GM21360 (cell line): ENCODE results near the gene FOXP1.
"Not testable (repeated sequence)": the region's sequence is repeated elsewhere in the genome, so short reads cannot be mapped to it uniquely, and the experiment has no call there.

Experiments
- ATAC-seq: cut with Tn5 transposase; IDR thresholded peaks from one replicate; pipeline ENCODE4 v1.9.1; 2021; ENCODE audit warnings: mild to moderate bottlenecking, moderate library complexity; ENCODE audit not compliant: unreplicated experiment

The FOXP1 gene

DNA sequence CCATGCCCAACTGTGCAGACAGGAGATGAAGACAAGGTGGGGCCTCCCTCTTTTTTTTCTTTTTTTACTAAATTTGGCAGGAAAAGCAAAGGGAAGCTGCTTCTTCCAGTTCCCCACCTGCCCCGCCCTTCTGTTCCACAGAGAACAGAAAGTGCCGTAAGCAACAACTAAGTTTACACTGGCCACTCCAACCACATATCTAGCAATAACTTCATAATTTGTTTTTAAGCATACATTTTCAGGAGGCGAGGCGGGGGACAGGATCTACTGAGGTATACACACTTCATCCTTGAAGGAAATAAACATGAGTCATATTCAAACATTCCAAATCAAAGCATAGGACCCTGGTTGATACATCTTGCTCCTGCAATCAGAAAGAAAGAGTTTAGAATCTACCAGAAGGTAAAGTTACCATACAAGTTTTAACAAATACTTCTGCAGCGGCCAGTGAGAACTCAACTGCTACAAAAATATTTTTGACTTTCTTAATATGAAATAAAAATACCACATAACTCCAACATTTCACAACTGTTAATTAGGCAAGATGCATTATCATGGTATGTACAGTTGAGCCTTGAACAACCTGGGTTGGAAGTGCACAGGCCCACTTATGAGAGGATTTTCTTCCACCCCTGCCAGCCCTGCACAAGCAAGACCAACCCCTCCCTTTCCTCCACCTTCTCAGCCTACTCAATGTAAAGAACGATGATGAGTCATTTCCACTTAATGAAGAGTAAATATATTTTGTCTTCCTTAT lies 50.7 kb downstream of the FOXP1 start:
- ATAC-seq, result no peak

DNA sequence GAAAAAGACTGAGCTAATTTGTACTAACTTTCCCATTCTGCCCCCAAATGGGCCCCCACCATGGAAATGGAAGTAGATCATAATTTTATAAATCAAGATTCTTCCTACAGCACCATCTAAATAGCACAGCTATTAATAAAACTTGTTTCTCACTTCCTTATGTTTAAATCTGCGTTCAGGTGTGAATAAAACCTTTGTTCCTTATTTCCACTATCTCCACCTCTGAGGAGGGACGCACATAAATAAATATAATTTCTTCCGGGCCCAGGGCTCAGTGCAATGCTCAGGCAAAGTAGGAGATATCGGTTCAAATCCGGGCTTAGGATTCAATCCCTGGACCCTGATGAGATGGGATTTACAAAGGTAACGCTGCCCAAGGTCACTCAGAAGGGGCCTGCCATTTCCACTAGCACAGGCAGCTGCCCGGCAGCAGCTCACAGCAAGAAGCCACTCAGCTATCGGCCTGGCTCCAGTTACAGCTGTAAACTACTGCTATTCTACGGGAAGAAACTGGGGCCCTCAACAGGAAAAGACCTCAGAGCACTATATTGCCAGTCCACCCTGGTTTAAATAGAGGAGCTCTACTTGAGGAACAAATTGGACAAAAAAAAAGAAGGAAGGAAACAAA lies 52.5 kb downstream of the FOXP1 start:
- no peak for ATAC-seq

DNA sequence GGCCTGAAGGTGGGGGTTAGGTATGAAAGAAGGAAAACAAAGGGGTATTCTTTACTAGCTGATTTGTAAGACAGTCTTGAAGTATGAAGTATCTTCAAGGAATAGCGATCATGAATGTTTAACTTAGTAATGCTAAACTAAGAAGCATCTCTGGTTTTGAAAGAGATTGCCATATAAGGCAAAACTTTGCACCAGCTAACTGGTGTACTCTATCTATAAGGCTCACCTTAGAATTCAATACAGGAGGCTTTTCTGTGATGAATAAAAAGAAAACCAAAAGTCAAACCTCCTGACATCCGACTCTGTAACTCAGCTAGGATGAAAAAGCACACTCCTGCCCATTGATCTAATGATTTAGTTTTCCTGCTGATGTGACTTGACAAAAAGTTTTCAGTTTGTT lies 54.7 kb downstream of the FOXP1 start:
- ATAC-seq, result no peak

DNA sequence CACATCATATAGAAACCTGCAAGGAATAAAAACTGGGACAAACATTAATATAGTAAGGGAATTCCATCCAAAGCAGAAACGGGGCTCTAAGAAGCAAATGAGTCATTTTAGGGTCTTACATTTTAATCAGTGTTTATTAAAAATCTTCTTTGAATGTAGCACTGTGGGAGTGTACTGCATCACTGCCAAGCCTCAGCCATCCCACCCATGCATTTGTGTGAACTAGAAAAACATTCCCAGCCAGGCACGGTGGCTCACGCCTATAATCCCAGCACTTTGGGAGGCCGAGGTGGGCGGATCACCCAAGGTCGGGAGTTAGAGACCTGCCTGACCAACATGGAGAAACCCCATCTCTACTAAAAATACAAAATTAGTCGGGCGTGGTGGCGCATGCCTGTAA lies 57.1 kb downstream of the FOXP1 start:
- not testable (repeated sequence) for ATAC-seq

DNA sequence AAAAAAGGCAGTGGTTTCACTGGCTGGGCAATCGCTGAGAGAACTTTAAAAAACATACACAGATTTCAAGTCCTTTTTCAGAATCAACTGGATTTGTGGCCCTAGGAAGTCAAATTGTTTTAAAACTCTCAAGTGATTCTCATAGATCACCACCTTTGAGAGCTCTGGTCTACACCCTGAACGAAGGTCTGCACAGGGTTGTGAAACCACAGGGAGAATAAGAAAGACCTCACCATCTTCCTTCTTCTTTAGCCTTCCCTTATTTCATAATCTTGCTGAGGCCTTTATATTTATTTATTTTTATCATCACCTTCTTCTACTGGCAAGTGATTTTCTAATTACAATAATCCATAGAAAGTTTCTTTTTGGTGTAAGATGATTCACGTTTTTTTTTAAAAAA lies 58.1 kb downstream of the FOXP1 start:
- ATAC-seq, result no peak

DNA sequence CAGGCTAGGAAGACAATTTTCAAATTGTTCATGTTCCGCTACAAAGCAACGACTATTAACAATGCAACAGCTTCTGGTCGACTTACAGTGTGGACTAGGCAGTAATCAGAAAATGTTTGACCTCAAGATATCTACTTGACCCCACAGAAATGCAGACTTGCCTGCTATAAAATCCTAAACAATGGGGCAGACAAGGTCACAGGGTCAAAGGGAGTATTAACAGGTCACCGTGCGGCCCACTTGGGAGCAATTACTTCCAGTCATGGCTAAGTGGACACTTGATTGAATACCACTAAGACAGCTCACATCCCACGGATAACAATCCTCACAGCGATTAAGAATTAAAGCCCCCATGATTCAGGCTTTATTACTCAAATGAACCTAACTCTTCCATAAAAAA lies 58.9 kb downstream of the FOXP1 start:
- ATAC-seq, result no peak

DNA sequence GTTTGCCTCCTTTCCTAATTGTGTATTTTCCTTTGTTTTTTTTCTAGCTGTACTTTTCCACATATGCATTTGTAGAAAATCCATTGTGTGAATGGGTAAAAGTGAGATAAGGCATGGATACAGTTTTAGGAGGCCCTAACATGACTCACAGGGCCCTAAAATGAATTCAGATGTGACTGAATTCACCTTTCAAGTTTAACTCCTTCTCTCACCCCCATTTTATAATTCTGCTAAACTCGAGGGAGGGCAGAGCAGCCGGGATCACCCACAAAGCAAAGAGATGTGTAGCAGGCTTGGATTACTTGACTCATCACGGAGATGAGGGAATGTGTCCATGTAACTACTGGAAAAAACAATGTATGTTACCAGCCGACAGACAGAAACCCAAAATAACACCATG lies 59.9 kb downstream of the FOXP1 start:
- no peak for ATAC-seq

DNA sequence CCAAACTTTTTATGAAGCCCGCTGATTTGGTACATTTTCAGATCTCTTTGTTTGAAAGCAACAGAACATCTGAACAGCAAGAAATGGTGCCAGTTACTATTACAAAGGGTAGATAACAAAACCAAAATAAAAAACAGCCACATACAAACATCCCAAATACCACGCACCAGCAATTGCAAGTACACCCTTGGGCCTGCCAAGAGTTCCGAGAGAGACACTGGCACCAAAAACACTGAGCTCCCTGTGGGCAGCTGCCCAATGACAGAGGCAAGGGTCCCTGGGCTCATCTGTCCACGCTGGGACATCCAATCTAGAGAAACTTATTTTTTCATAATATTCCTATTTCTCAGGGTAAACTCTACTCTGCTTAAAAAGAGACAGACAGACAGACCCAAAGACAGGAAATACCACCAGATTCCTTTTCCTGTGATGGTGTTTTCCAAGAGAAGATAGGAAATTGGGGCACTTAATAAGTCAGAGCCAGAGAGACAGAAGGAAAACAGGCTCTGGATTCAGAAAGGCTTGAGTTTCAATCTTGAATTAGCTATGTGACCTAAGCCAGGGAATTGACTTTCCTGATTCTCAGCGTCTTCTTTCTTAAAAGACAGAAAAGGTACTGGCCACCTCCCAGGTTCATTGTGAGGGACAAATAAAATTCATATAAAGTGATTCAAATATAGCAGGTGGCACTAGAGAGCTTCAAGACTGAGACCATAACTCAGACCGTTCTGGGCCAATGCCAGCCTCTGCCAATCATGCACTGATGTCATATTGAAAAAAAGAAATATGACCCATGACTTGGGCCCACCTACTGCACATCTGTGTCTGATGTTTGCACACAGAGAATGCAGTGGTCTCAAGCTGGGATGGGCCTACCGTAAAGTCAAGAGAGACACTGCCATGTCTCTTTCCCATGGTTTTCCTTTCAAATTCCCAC lies 61.3 kb downstream of the FOXP1 start:
- ATAC-seq, result no peak

DNA sequence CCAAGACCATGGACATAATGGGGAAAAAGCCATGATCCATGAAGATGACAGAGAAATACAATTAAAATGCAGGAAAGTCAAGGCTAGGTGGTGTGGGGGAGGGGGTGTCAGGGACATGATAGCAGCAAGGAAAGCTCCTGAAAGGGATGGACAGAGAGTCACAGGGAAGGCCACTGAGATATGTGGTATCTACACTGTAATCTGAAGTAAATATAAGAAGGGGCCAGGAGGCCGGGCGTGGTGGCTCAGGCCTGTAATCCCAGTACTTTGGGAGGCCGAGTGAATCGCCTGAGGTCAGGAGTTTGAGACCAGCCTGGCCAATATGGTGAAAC lies 62.5 kb downstream of the FOXP1 start:
- ATAC-seq, result no peak

DNA sequence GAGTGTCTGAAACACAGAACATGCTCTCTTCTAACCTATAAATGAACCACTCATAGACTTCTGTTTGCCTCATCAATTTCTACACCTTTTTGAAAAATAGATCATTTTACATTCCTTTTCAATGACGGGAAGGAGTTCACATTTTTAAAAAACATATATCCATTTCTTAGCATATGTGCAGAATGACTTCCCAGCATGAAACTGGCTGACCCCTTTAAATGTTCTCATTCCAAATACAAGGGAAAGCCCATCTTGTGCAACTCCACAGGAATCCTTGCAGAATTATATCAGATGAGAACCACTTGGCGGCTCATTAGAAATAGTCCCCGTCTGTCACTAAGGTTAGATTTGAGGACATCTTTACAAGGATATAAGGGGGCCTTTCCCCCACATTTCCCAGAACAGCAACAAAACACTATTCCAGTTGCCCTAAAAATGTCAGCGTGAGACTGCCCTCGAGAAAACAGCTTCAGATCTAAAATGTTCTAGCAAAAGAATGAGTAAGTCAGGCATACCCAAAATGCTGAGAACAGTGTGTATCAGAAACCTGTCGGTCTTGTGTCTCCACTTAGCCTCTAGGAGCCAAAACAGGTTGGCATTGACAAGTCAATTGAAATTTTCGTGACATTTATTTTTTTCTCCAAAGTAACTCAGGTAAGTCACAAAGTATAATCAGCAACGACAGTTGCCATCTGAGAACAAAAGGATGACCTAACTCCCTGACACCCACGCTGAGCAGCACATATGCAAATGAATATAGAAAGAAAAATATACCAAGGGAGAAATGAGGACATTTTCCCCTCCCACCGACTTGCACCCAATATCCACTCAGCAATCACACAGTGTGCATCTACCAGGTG lies 63.1 kb downstream of the FOXP1 start:
- ATAC-seq, result no peak

DNA sequence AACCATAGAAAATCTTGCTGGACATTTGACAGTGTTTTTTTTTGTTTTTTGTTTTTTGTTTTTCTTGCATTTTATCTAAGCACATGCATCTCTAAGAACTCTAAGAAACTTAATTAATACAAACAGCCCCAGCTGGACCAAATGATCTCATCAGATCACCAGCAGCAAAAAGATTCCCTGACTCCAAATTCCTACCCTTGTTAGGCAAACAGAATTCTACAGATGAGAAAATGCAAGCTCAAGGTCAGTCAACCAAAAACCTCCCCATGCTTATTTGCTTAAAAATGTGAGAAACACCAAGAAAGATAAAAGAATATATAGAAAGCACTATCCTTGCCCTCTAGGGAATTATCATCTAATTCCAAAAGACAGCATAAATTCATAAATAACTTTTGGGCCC lies 65.4 kb downstream of the FOXP1 start:
- no peak for ATAC-seq

DNA sequence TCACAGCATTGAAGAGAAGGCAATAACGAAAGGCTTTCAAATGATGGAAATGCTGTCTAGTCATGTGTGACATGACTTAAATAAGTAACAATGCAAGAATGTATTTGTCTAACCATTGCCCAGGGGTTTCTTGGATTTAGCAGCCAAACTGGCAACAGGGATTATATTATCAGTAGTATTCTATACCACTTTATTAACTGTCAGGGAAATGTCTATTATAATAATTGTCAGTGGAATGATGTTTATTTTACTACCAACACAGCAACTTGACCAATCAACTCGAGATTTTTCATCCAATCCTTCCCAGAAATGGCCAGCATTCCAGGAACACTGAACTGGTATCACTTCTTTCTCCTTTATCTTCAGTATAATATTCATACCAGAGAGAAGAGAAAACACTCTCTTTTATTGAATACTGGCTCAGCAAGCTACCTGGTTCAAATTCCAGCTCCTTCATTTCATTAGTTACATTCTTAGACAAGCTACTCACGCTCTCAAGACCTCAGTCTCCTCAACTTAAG lies 66.2 kb downstream of the FOXP1 start:
- ATAC-seq, result no peak

DNA sequence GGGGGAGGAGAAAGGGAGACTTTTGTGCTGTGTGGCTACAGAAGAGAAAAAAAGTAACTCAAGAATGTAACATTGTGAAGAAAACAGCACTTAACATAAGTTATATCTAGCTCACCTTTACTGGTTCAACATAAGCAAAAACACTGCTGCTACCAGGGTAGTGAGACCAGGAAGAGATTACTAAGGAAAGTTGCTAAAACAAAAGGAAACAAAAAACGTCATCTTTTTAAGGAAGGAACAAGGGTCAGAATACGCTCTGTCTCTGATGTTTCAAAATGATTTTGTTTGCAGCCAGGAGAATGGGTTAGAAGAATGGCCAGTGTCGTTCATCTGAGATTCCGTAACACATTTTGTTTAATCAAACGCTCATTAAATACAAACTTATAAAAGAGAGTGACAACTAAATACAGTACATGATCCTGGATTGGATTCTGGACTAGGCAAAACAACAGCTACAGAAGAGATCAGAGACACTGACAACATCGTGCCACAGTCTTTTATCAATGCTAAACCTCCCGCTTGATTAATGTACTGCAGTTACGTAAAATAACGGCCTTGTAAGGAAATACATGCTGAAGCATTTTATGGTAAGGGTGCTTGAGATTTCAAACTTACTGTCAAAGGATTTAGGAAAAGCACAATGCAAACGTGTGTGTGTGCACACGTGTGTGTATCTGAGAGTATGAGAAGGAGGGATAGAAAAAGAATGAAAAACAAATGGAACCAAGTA lies 67.7 kb downstream of the FOXP1 start:
- ATAC-seq, result no peak

DNA sequence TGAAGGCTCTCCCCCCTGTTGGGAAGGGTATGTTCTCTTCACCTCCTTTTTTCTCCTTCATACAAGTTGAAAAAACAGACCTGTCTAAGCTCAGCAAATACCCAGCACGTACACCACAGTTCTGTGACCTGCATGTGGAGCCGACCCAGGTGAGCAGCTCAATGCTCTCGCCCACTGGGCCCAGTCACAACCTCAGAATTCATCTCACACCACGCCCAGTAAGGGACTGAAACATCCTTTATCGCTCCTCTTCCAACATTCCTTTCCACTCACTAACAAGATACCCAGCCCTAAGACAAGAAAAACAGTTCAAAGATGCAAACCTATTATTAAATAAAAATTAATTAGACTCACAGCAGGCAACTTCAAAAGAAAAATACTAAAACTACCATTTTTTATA lies 68.9 kb downstream of the FOXP1 start:
- ATAC-seq, result no peak

DNA sequence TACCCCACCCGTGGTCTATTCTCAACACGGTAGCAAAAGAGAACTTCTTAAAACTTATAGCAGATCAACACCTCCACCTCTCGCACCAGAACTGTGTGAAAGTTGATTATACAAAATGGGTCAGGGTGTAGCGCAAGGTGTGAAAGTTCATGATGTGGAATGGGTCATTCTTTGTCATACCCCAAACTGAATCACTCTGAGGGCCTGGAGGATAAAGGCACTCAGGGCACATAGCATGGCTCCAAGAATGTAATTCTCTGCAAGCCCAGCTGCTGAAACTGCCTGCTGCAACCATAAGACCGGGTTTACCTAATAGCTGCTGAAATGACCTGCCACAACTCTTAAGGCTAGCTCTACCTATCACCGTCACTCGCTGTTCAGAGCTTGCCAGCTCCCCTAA lies 70.0 kb downstream of the FOXP1 start:
- ATAC-seq, result no peak

DNA sequence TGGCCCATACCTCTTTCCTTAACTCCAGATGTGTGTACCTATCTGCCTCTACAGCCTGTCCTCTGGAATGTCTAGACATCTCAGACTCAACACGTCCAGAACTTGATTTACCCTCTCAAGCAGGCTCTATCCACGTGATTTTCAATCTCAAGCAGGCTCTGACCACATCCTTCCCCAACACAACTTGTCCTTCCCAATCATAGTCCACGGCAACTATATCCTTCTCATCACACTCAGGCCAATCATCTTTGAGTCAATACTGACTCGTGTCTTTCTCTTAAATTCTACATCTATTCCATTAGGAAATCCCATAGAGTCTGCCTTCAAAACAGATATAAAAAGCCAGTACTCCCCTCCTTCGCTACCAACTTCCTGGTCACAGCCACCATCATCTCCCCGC lies 70.4 kb downstream of the FOXP1 start:
- ATAC-seq, result no peak

DNA sequence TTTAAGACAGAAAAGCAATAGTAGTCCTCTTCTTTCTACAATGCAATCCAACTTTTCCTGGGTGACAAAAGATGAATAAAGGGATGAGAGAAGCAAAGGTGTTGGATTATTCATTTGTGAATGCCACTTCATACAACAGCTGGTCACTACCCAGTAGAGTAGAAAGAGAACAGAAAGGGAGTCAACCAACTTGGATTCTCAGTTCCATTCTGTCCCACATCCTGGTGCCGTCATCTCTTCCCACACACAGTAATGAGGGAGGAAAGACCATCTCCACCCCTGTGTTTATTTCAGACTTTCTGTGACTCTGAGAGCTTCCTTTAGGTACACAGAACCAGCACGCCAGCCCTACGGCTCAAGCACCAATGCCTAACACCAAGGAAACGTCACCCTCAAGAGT lies 71.0 kb downstream of the FOXP1 start:
- no peak for ATAC-seq

DNA sequence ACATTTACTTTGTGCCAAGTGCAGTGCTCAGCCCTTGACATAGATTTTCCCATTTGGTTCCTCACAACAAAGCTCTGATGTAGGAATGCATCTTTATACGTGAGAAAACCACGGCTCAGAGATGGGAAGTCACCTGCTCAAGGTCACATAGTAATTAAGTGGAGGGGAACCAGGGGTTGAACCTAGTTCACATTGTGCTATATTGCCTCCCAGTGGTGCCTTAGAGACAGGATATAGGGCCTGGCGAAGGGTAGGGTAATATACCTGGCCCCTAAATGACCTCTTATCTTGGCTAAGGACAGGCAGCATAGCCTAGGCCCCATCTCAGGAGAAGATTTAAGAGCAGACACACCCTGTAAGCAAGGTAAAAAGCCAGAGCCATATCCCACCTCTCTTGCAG lies 71.5 kb downstream of the FOXP1 start:
- no peak for ATAC-seq

DNA sequence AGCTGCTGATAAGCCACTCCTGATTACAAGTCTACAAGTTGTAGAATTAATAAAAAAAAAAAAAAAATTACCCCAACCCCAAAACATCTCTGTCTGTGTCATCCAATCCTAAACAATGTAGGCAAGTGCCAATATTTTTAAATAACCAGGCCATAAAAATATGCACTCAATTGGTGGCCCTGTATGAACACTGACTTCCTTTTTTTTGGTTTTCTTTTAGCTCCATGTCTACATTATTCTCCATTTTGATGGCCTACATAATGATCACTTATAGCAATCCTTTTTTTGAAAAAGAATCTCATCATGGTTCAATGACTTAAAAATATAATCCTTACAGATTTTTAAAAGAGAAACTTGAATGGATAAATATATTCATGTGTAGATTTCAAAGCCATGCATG lies 72.1 kb downstream of the FOXP1 start:
- ATAC-seq, result no peak

DNA sequence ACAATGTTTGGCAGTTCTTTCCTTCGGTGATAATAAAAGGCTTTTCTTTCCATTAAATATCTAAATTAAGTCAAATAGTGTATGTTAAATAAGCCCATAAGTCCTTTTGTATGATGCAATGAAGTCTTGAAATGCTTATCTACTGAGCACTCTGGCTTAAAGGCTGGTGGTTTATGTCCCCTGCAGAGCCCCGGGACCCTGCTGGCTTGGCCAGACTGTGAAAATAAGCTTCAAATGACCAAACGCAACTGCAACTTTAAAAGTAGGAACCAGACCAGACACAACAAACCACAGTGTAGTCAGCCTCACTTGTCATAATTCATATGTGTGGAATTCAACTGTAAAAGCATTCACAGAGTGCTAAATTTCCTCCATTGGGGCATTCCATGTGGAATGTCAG lies 72.5 kb downstream of the FOXP1 start:
- ATAC-seq, result no peak
